BE2C (cell line): ENCODE results near the gene ZNF335.
"Not testable (repeated sequence)": the region's sequence is repeated elsewhere in the genome, so short reads cannot be mapped to it uniquely, and the experiment has no call there.

Source experiments
- DNase-seq: peaks from one replicate; pipeline ENCODE4 v3.0.0-alpha.2; 2020
- H3K27me3 ChIP-seq: fragments of 250-450 bp; sonication (Bioruptor Pico); 2 replicates; pipeline ENCODE4 v1.5.1; 2020; ENCODE audit warnings: mild to moderate bottlenecking
- H3K36me3 ChIP-seq: fragments of 250-450 bp; sonication (Bioruptor Pico); 2 replicates; pipeline ENCODE4 v1.5.1; 2020; ENCODE audit warnings: mild to moderate bottlenecking
- H3K4me1 ChIP-seq: fragments of 250-450 bp; sonication (Bioruptor Pico); 2 replicates; pipeline ENCODE4 v1.5.1; 2020
- H3K4me3 ChIP-seq: 2 replicates; pipeline ENCODE4 v1.5.1; 2011; ENCODE audit warnings: low read depth, low read length
- H3K9me3 ChIP-seq: fragments of 250-450 bp; sonication (Bioruptor Pico); 2 replicates; pipeline ENCODE4 v1.5.1; 2020
- TF ChIP-seq, protein P1 (sequence below): IDR thresholded peaks from 2 replicates; pipeline ENCODE4 v1.5.1; 2012; ENCODE audit warnings: mild to moderate bottlenecking, low read depth, low read length

Gene ZNF335

DNA sequence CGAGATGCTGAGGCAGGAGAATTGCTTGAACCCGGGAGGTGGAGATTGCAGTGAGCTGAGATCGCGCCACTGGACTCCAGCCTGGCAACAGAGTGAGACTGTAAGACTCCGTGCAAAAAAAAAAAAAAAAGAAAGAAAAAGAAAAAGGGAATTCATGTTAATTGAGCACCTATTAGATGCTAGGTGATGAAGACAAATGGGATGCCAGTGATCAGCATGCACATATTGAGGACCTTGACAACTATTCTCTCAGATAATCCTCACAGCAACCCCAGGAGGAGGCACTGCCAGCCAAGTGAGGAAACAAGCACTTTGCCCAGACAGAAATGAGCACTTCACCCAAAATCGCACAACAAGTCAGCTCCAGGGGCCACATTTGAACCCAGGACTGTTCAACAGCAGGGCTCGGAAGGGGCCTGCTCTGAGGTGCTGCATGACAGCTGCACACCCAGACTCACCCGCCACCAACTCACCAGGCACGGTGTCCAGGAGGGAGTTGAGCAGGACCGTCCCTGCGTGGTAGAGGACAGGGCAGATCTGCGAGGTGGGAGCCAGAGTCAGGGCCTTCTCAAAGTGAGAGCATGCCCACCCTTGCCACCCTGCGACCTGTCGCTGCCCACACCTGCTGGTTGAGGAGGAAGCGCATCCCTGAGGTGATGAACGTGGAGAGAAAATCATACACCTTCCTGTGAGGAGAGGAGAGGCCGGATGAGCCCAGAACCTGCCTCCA lies 64.6 kb downstream of the ZNF335 start:
- no peaks in the 10 kb centered on the region for H3K4me1 ChIP-seq
- no peaks in the 10 kb centered on the region for H3K9me3 ChIP-seq
- H3K4me3 ChIP-seq = no peak overlapping the region
- H3K27me3 ChIP-seq = no peaks in the 10 kb centered on the region
- H3K36me3 ChIP-seq = peaks cover 18% of the 10 kb centered on the region
- no peak for DNase-seq
- TF ChIP-seq, protein P1, sequence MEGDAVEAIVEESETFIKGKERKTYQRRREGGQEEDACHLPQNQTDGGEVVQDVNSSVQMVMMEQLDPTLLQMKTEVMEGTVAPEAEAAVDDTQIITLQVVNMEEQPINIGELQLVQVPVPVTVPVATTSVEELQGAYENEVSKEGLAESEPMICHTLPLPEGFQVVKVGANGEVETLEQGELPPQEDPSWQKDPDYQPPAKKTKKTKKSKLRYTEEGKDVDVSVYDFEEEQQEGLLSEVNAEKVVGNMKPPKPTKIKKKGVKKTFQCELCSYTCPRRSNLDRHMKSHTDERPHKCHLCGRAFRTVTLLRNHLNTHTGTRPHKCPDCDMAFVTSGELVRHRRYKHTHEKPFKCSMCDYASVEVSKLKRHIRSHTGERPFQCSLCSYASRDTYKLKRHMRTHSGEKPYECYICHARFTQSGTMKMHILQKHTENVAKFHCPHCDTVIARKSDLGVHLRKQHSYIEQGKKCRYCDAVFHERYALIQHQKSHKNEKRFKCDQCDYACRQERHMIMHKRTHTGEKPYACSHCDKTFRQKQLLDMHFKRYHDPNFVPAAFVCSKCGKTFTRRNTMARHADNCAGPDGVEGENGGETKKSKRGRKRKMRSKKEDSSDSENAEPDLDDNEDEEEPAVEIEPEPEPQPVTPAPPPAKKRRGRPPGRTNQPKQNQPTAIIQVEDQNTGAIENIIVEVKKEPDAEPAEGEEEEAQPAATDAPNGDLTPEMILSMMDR = no peak

DNA sequence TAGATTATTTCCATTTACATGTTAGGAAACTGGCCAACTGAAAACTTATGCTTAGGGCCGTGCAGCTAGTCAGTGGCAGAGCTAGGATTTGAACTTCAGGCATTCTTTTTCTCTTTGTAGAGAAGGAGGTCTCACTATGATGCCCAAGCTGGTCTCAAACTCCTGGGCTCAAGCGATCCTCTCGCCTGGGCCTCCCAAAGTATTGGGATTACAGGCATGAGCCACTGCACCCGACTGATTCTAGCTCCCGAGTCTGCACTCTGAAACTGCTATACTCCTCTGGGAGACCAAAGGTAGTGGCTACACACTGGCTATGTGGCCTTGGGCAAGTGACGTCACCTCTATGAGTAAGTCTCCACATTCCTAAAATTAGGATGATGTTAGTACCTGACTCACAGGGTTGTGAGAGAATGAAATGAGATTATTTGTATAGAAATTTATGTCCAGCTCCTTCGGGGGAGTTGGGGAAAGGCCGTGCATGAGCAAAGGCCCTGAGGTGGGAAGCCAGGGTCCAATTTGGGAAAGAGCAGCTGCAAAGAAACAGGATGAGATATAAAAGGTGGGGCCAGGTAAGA lies 66.4 kb downstream of the ZNF335 start:
- Histone ChIP-seq H3K4me3 (no peak overlapping the region), H3K36me3 (peaks cover 25% of the 10 kb centered on the region), H3K4me1 (no peaks in the 10 kb centered on the region), H3K27me3 (no peaks in the 10 kb centered on the region), H3K9me3 (no peaks in the 10 kb centered on the region)
- TF ChIP-seq, protein P1 = no peak
- DNase-seq = no peak

DNA sequence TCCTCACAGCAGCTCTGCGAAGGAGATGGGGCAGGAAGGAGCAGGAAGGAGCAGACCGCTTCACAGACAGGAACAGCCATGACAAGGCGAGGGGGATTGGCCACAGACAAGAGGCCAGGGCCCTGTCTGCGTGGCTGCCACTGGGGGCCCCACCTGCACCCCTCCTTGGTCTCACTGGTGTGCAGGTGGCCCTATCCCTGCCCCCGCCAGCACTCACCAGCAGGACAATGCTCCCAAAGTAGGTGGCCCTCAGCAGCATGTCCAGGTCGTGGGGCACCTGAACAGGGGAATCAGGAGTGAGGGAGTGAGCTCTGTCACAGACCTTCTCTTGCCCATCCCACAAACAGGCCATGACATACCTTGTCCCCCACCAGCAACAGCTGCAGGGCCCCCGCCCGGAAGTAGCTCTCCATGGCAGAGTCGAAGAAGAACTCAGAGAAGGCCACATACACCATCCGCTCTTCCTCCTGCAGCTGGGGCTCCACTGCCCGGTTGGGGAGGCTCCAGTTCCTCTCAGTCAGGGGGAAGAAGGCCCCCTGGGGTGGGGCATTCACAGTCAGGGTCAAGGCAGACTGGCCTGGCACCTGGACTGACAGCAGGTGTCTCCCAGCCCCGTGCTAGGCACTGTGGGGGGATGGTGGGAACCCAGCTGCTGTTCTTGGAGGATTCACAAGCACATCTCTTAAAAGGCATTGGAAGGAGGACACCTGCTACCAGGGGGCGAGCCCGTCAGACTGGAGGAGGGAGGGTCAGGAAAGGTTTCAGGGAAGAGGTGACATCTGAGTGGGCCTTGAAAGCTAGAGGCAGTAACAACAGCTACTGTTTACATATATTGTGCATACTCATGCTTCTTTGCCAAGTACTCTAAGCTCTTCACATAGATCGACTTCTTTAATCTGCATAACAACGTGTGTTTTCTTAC lies 67.2 kb downstream of the ZNF335 start:
- TF ChIP-seq, protein P1 = no peak
- Histone ChIP-seq H3K4me3 (no peak overlapping the region), H3K9me3 (no peaks in the 10 kb centered on the region), H3K27me3 (no peaks in the 10 kb centered on the region), H3K4me1 (no peaks in the 10 kb centered on the region), H3K36me3 (peaks cover 24% of the 10 kb centered on the region)
- DNase-seq = no peak

DNA sequence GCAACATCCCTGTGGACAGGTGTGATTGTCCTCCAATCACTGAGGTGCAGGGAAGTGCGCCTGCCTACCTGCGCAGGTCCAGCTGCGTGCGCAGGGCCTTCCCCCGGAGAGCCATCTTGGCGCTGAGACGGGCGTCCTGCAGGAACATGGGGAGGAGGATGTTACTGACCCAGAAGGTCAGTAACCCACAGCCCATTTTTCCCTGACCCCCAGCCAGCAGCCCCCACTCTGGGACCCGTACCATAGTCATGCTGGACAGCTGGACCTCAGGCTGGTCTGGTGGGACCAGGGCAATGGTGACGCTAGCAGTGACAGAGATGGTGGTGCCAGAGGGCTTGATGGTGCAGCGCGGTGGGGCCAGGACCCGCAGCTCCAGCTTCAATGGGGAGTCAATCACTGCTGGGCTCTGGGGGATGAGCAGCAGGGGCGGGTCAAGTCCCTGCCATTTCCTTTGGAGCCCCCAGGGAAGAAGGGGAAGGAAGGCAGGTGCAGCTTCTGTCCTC lies 69.8 kb downstream of the ZNF335 start:
- Histone ChIP-seq H3K4me3 (no peak overlapping the region), H3K4me1 (no peaks in the 10 kb centered on the region), H3K36me3 (peaks cover 17% of the 10 kb centered on the region), H3K27me3 (no peaks in the 10 kb centered on the region), H3K9me3 (no peaks in the 10 kb centered on the region)
- TF ChIP-seq, protein P1 = no peak
- DNase-seq = no peak

DNA sequence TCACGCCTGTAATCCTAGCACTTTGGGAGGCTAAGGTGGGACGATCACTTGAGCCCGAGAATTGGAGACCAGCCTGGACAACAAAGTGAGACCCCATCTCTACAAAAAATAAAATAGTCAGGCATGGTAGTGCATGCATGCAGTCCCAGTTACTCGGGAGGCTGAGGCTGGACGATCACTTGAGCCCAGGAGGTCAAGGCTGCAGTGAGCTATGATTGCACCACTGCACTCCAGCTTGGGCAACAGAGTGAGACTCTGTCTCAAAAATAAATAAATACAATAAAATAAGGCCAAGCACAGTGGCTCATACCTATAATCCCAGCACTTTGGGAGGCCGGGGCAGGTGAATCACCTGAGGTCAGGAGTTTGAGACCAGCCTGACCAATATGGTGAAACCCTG lies 70.7 kb downstream of the ZNF335 start:
- H3K4me1 ChIP-seq, DNase-seq, H3K4me3 ChIP-seq, H3K27me3 ChIP-seq, H3K9me3 ChIP-seq: not testable (repeated sequence)
- peaks cover 26% of the 10 kb centered on the region for H3K36me3 ChIP-seq

DNA sequence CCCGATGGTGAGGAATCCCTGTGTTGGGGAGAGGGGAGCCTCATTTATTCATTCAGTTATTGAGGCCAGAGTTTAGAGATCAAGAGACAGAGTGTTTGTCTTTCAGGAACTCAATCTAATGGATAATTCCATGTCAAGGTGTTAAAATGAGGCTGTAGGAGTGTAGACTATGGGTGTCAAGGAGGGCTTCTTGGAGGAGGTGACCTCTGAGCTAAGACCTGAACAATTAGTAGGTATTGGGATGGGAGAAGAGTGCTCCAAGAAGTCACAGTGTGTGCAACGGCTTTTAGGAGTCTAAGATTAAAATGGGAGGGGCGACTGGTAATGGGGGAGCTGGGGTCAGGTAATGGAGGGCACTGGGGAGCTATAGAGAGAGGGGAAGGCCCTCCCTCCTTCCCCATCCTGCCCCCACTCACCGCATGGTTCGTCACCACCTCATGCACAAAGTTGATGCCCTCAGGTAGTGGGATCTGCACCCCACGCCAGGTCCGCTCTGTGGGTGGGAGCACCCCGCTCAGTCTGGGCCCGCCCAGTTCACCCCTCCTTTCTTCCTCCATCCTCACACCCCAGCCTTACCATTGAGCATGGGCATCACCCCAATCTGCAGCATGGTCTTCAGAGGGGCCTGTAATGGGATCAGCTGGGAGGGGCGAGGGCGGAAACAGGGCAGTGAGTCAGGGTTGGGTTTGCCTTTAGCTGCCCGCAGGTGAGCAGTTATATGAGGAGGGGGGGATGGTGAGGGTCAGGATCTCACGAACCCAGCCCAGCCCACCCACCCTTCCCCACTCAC lies 72.8 kb downstream of the ZNF335 start:
- H3K9me3 ChIP-seq = no peaks in the 10 kb centered on the region
- TF ChIP-seq, protein P1 = no peak
- H3K4me3 ChIP-seq = no peak overlapping the region
- no peaks in the 10 kb centered on the region for H3K27me3 ChIP-seq
- no peaks in the 10 kb centered on the region for H3K4me1 ChIP-seq
- DNase-seq = no peak
- peaks cover 32% of the 10 kb centered on the region for H3K36me3 ChIP-seq
